Liver (tissue), 9 donors: ENCODE data around the gene KLF16. TPM values are rescaled to one million over a fixed set of nuclear protein-coding genes. Genes with fewer than 3 reads are reported as not detected.
A peak's percentile ranks its signal among the peaks of the same experiment; 100 is the strongest.

Experiments
- DNase-seq: peaks from one replicate; pipeline ENCODE4 v3.0.0-alpha.2; 2017; ENCODE audit warnings: low spot score
- H3K27ac ChIP-seq, 2 donors: one replicate each; pipeline ENCODE4 v1.7.0; 2013; ENCODE audit warnings: inconsistent platforms in 2 of 2, low read length in 2 of 2, control low read depth in 1 of 2, low read depth in 1 of 2, mild to moderate bottlenecking in 1 of 2
- H3K27me3 ChIP-seq, 4 donors: one replicate each; pipeline versions ENCODE4 v1.6.1 to v1.7.0; 2013; ENCODE audit warnings: low read length in 3 of 4, inconsistent platforms in 1 of 4, mild to moderate bottlenecking in 1 of 4, moderate library complexity in 1 of 4; ENCODE audit not compliant: control insufficient read depth in 4 of 4, insufficient read depth in 4 of 4
- H3K36me3 ChIP-seq, 4 donors: one replicate each; pipeline versions ENCODE4 v1.6.1 to v1.7.0; 2013; ENCODE audit warnings: low read length in 3 of 4, mild to moderate bottlenecking in 3 of 4, low read depth in 1 of 4, moderate library complexity in 1 of 4; ENCODE audit not compliant: control insufficient read depth in 4 of 4, insufficient read depth in 3 of 4
- H3K4me1 ChIP-seq, 4 donors: one replicate each; pipeline versions ENCODE4 v1.6.1 to v1.7.0; 2013; ENCODE audit warnings: low read length in 3 of 4, mild to moderate bottlenecking in 3 of 4, moderate library complexity in 1 of 4; ENCODE audit not compliant: control insufficient read depth in 4 of 4, insufficient read depth in 4 of 4
- H3K4me3 ChIP-seq, 3 donors: one replicate each; pipeline versions ENCODE4 v1.6.1 to v1.7.0; 2013; ENCODE audit warnings: low read length in 3 of 3, control low read depth in 1 of 3, low read depth in 1 of 3, mild to moderate bottlenecking in 1 of 3
- H3K9ac ChIP-seq, 2 donors: one replicate each; pipeline ENCODE4 v1.7.0; 2013; ENCODE audit warnings: low read length in 2 of 2, mild to moderate bottlenecking in 2 of 2, moderate library complexity in 2 of 2, control low read depth in 1 of 2, low read depth in 1 of 2
- H3K9me3 ChIP-seq, 4 donors: one replicate each; pipeline versions ENCODE4 v1.6.1 to v1.7.0; 2013; ENCODE audit warnings: low read length in 3 of 4; ENCODE audit not compliant: control insufficient read depth in 4 of 4
- ATF3 ChIP-seq: IDR thresholded peaks from 2 replicates; pipeline ENCODE4 v1.6.1; 2016; ENCODE audit warnings: antibody characterized with exemption
- EGR1 ChIP-seq, 2 donors: IDR thresholded peaks; 2 replicates each; pipeline ENCODE4 v1.6.1; 2016 to 2018; ENCODE audit warnings: antibody characterized with exemption in 2 of 2, low read depth in 2 of 2
- FOXA1 ChIP-seq: IDR thresholded peaks from 2 replicates; pipeline ENCODE4 v1.6.1; 2016; ENCODE audit warnings: antibody characterized with exemption
- FOXA2 ChIP-seq: IDR thresholded peaks from 2 replicates; pipeline ENCODE4 v1.6.1; 2016; ENCODE audit warnings: antibody characterized with exemption
- GABPA ChIP-seq, 2 donors: IDR thresholded peaks in 1 of 2; conservative IDR thresholded peaks in 1 of 2; 2 replicates each; pipeline ENCODE4 v1.6.1; 2016; ENCODE audit warnings: antibody characterized with exemption in 2 of 2, mild to moderate bottlenecking in 1 of 2, moderate library complexity in 1 of 2
- HNF4A ChIP-seq, 2 donors: conservative IDR thresholded peaks; 2 replicates each; pipeline ENCODE4 v1.6.1; 2016; ENCODE audit warnings: antibody characterized with exemption in 2 of 2, mild to moderate bottlenecking in 2 of 2
- HNF4G ChIP-seq: IDR thresholded peaks from 2 replicates; pipeline ENCODE4 v1.6.1; 2016; ENCODE audit warnings: antibody characterized with exemption
- JUND ChIP-seq, 2 donors: IDR thresholded peaks; 2 replicates each; pipeline ENCODE4 v1.6.1; 2016; ENCODE audit warnings: antibody characterized with exemption in 2 of 2
- MAX ChIP-seq: IDR thresholded peaks from 2 replicates; pipeline ENCODE4 v1.6.1; 2016; ENCODE audit warnings: antibody characterized with exemption
- NR2F2 ChIP-seq: IDR thresholded peaks from 2 replicates; pipeline ENCODE4 v1.6.1; 2016; ENCODE audit warnings: antibody characterized with exemption
- RAD21 ChIP-seq, 2 donors: IDR thresholded peaks; 2 replicates each; pipeline ENCODE4 v1.6.1; 2016; ENCODE audit warnings: antibody characterized with exemption in 2 of 2, mild to moderate bottlenecking in 2 of 2
- RXRA ChIP-seq, 2 donors: IDR thresholded peaks; 2 replicates each; pipeline ENCODE4 v1.6.1; 2017 to 2018; ENCODE audit warnings: antibody characterized with exemption in 2 of 2, mild to moderate bottlenecking in 1 of 2
- SP1 ChIP-seq: IDR thresholded peaks from 2 replicates; pipeline ENCODE4 v1.6.1; 2018; ENCODE audit warnings: antibody characterized with exemption, mild to moderate bottlenecking
- TAF1 ChIP-seq: conservative IDR thresholded peaks from 2 replicates; pipeline ENCODE4 v1.6.1; 2016; ENCODE audit warnings: antibody characterized with exemption, mild to moderate bottlenecking
- YY1 ChIP-seq: IDR thresholded peaks from 2 replicates; pipeline ENCODE4 v1.6.1; 2016; ENCODE audit warnings: antibody characterized with exemption, mild to moderate bottlenecking
- WGBS: extraction: QIAGEN DNeasy Blood & Tissue Kit; methylation state at CpG from one replicate; pipeline ENCODE4 v1.1.7; 2013; 5-methylcytosine and 5-hydroxymethylcytosine counted together
- polyA plus RNA-seq, 2 donors: library from polyadenylated mRNA; stranded (reverse) in 1 of 2; unstranded in 1 of 2; fragments of 200-250 nt in 1 of 2; fragments of >200 nt in 1 of 2; fragmentation: Nextera tagmentation in 1 of 2; extraction: Ambion mirVana in 1 of 2; gene quantifications; one replicate each; pipeline versions ENCODE4 v1.2.1 to v1.2.3, GENCODE V29; 2013 to 2015
- total RNA-seq, 2 donors: library from RNA; depleted of rRNA; stranded (reverse); fragments of >200 nt; gene quantifications; one replicate each; pipeline ENCODE4 v1.2.3, GENCODE V29; 2014
- TF ChIP-seq, protein P1 (sequence below): IDR thresholded peaks from 2 replicates; pipeline ENCODE4 v1.6.1; 2016; ENCODE audit warnings: antibody characterized with exemption, mild to moderate bottlenecking
- TF ChIP-seq, protein P2 (sequence below): fragments of 150-350 bp; IDR thresholded peaks from 2 replicates; pipeline ENCODE4 v1.5.1; 2017; ENCODE audit warnings: improper control_type of control experiment, low read depth, low read length; ENCODE audit not compliant: missing input control
- TF ChIP-seq, protein P3 (sequence below): IDR thresholded peaks from 2 replicates; pipeline ENCODE4 v1.6.1; 2016; ENCODE audit warnings: antibody characterized with exemption
- donor health status: healthy.
- donor health status: healthy.
- donor health status: healthy.
- donor health status: healthy.
- donor health status: healthy.

Gene KLF16
- total and polyA plus RNA-seq, 4 donors, result 1.2 to 14.8 (median 6.0) TPM

GRCh38 chr19:1848399-1849131 lies 14.8 kb downstream of the KLF16 start, which contains the start of gene REXO1:
TSS of gene REXO1 (minus strand) at chr19:1848483. CDS start at chr19:1848358, 125 bp downstream.
- Histone ChIP-seq H3K36me3 (no peaks in the 10 kb centered on the region), H3K4me1 (peaks cover 8 to 51% (median 45%) of the 10 kb centered on the region in 4 donors), H3K27ac (peak within 1 kb of the TSS; percentile 99 to 100), H3K4me3 (peak within 1 kb of the TSS; percentile 94 to 99 (median 99)), H3K9ac (peak within 1 kb of the TSS; percentile 93 to 94), H3K27me3 (no peaks in the 10 kb centered on the region), H3K9me3 (no peaks in the 10 kb centered on the region)
- 2% methylated on average over 60 of the region's 60 CpGs for WGBS
- peak; percentile 98 for DNase-seq
- TF ChIP-seq GABPA (IDR thresholded peaks at IDR 0.05 in 1 of 2, conservative IDR thresholded peaks at IDR 0.05 in 1 of 2), result no peak
- peak; percentile 81 to 84 for TF ChIP-seq RAD21 (IDR thresholded peaks at IDR 0.05)
- TF ChIP-seq, protein P1, sequence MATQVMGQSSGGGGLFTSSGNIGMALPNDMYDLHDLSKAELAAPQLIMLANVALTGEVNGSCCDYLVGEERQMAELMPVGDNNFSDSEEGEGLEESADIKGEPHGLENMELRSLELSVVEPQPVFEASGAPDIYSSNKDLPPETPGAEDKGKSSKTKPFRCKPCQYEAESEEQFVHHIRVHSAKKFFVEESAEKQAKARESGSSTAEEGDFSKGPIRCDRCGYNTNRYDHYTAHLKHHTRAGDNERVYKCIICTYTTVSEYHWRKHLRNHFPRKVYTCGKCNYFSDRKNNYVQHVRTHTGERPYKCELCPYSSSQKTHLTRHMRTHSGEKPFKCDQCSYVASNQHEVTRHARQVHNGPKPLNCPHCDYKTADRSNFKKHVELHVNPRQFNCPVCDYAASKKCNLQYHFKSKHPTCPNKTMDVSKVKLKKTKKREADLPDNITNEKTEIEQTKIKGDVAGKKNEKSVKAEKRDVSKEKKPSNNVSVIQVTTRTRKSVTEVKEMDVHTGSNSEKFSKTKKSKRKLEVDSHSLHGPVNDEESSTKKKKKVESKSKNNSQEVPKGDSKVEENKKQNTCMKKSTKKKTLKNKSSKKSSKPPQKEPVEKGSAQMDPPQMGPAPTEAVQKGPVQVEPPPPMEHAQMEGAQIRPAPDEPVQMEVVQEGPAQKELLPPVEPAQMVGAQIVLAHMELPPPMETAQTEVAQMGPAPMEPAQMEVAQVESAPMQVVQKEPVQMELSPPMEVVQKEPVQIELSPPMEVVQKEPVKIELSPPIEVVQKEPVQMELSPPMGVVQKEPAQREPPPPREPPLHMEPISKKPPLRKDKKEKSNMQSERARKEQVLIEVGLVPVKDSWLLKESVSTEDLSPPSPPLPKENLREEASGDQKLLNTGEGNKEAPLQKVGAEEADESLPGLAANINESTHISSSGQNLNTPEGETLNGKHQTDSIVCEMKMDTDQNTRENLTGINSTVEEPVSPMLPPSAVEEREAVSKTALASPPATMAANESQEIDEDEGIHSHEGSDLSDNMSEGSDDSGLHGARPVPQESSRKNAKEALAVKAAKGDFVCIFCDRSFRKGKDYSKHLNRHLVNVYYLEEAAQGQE, result no peak
- peak in 1 of 2 donors; percentile 50 for TF ChIP-seq RXRA (IDR thresholded peaks at IDR 0.05)
- TF ChIP-seq EGR1 (IDR thresholded peaks at IDR 0.05; ENCODE audit: low read depth in 2 of 2), result no peak
- peak; percentile 72 for TF ChIP-seq TAF1
- TF ChIP-seq ATF3, result no peak
- TF ChIP-seq MAX, result no peak
- TF ChIP-seq NR2F2, result no peak
- TF ChIP-seq SP1, result peak; percentile 49
- TF ChIP-seq JUND (IDR thresholded peaks at IDR 0.05), result no peak
- TF ChIP-seq, protein P2, sequence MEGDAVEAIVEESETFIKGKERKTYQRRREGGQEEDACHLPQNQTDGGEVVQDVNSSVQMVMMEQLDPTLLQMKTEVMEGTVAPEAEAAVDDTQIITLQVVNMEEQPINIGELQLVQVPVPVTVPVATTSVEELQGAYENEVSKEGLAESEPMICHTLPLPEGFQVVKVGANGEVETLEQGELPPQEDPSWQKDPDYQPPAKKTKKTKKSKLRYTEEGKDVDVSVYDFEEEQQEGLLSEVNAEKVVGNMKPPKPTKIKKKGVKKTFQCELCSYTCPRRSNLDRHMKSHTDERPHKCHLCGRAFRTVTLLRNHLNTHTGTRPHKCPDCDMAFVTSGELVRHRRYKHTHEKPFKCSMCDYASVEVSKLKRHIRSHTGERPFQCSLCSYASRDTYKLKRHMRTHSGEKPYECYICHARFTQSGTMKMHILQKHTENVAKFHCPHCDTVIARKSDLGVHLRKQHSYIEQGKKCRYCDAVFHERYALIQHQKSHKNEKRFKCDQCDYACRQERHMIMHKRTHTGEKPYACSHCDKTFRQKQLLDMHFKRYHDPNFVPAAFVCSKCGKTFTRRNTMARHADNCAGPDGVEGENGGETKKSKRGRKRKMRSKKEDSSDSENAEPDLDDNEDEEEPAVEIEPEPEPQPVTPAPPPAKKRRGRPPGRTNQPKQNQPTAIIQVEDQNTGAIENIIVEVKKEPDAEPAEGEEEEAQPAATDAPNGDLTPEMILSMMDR, result peak; percentile 97
- TF ChIP-seq, protein P3, sequence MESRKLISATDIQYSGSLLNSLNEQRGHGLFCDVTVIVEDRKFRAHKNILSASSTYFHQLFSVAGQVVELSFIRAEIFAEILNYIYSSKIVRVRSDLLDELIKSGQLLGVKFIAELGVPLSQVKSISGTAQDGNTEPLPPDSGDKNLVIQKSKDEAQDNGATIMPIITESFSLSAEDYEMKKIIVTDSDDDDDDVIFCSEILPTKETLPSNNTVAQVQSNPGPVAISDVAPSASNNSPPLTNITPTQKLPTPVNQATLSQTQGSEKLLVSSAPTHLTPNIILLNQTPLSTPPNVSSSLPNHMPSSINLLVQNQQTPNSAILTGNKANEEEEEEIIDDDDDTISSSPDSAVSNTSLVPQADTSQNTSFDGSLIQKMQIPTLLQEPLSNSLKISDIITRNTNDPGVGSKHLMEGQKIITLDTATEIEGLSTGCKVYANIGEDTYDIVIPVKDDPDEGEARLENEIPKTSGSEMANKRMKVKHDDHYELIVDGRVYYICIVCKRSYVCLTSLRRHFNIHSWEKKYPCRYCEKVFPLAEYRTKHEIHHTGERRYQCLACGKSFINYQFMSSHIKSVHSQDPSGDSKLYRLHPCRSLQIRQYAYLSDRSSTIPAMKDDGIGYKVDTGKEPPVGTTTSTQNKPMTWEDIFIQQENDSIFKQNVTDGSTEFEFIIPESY, result no peak
- peak; percentile 11 for TF ChIP-seq HNF4G
- TF ChIP-seq YY1, result peak; percentile 94
- peak in 1 of 2 donors; percentile 14 for TF ChIP-seq HNF4A (conservative IDR thresholded peaks at IDR 0.05)
- no peak for TF ChIP-seq FOXA1
- TF ChIP-seq FOXA2, result no peak
